Measurements from ENCODE around the gene RNPS1. TPM values are rescaled to one million over a fixed set of nuclear protein-coding genes. Genes with fewer than 3 reads are reported as not detected.

RNPS1 gene
- total and polyA plus RNA-seq, 2 experiments from 2014 or later: 315 to 384 TPM

GRCh38 chr16:2208308-2208707 is 59.6 kb downstream of the RNPS1 start:
- Histone ChIP-seq H3K4me3 (no peak overlapping the region), H2AFZ (no peak overlapping the region), H3K79me2 (replicated peaks; ENCODE audit: insufficient read depth) (peaks cover 10% of the 10 kb centered on the region), H3K27ac (ENCODE audit: low read depth) (no peak overlapping the region), H3K9me2 (ENCODE audit: insufficient read depth) (no peaks in the 10 kb centered on the region), H3F3A (replicated peaks; ENCODE audit: low read depth) (peaks cover 27% of the 10 kb centered on the region; the same call in 1 of the 2 replicates), H3K4me1 (ENCODE audit: insufficient read depth) (peaks cover 11% of the 10 kb centered on the region; the same call in 1 of the 2 replicates), H4K20me1 (replicated peaks; ENCODE audit: insufficient read depth) (peaks cover 14% of the 10 kb centered on the region), H3K36me3 (ENCODE audit: insufficient read depth) (0 out of 2 replicates have a peak, but pooled peaks cover 5% of the 10 kb centered on the region), H3K27me3 (ENCODE audit: insufficient read depth) (no peaks in the 10 kb centered on the region), H3K4me2 (no peak overlapping the region)
- no peak overlapping the region for H3K27ac Mint-ChIP-seq
- peaks cover 30% of the 10 kb centered on the region for H3K36me3 Mint-ChIP-seq (ENCODE audit: low read depth)
- DNase-seq (ENCODE audit: low spot score) (no peak), ATAC-seq (no peak)
- peaks cover 27% of the 10 kb centered on the region for H3K4me1 Mint-ChIP-seq
- TF ChIP-seq CREB1 (CRISPR knock-in tag; IDR thresholded peaks at IDR 0.05; ENCODE audit: low read depth) (no peak), STAT1 (IDR thresholded peaks at IDR 0.05; ENCODE audit: unreplicated experiment) (no peak), POLR2AphosphoS5 (IDR thresholded peaks at IDR 0.05; ENCODE audit: low read depth) (no peak), REST (IDR thresholded peaks at IDR 0.05; ENCODE audit: unreplicated experiment) (no peak), ZNF114 (CRISPR knock-in tag; IDR thresholded peaks at IDR 0.05) (no peak), EZH2phosphoT487 (IDR thresholded peaks at IDR 0.05; ENCODE audit: unreplicated experiment) (no peak), ZNF331 (CRISPR knock-in tag; IDR thresholded peaks at IDR 0.05; ENCODE audit: low read depth) (no peak), ZNF462 (CRISPR knock-in tag; IDR thresholded peaks at IDR 0.05) (no peak)
- H3K27me3 Mint-ChIP-seq (ENCODE audit: insufficient read depth, low read depth, poor library complexity): peaks cover 18% of the 10 kb centered on the region
- no peaks in the 10 kb centered on the region for H3K9me3 Mint-ChIP-seq
- H3K4me3 Mint-ChIP-seq: no peak overlapping the region

All from GM23338 (cell line).